HG02884 (cell line): Measurements from ENCODE around the gene GSDMA.

Experiments used
- ATAC-seq: cut with Tn5 transposase; IDR thresholded peaks from one replicate; pipeline ENCODE4 v1.9.1; 2021; ENCODE audit warnings: mild to moderate bottlenecking, moderate library complexity; ENCODE audit not compliant: unreplicated experiment

Gene GSDMA

GRCh38 chr17:39954876-39955275 is 7.9 kb upstream of the GSDMA start:
- ATAC-seq: no peak

GRCh38 chr17:39955726-39956225 is 7.0 kb upstream of the GSDMA start:
- ATAC-seq: no peak

GRCh38 chr17:39960524-39961041 is 2.2 kb upstream of the GSDMA start:
- no peak for ATAC-seq

GRCh38 chr17:39963829-39964228 is 1.0 kb downstream of the GSDMA start:
- no peak for ATAC-seq

- no peak for ATAC-seq
Measured at GRCh38 chr17:39965017-39965699, 2.4 kb downstream of the GSDMA start.

- ATAC-seq: no peak
Measured at GRCh38 chr17:39966771-39967170, 4.0 kb downstream of the GSDMA start.

GRCh38 chr17:39968761-39969160 is 6.0 kb downstream of the GSDMA start:
- ATAC-seq: no peak

- ATAC-seq: no peak
Measured at GRCh38 chr17:39969375-39969774, 6.6 kb downstream of the GSDMA start.

GRCh38 chr17:39970157-39970692 is 7.4 kb downstream of the GSDMA start:
- no peak for ATAC-seq

GRCh38 chr17:39971076-39971603 is 8.3 kb downstream of the GSDMA start:
- no peak for ATAC-seq

GRCh38 chr17:39972271-39972670 is 9.5 kb downstream of the GSDMA start:
- no peak for ATAC-seq

- ATAC-seq: no peak
Measured at GRCh38 chr17:39973496-39973895, 10.7 kb downstream of the GSDMA start.

- no peak for ATAC-seq
Measured at GRCh38 chr17:39974433-39974832, 11.6 kb downstream of the GSDMA start.

GRCh38 chr17:39975801-39976200 is 13.0 kb downstream of the GSDMA start:
- ATAC-seq: no peak

- ATAC-seq: no peak
Measured at GRCh38 chr17:39979016-39979670, 16.3 kb downstream of the GSDMA start.

GRCh38 chr17:39979893-39980350 is 17.1 kb downstream of the GSDMA start:
- ATAC-seq: peak; percentile 22

GRCh38 chr17:39980351-39981206 is 17.8 kb downstream of the GSDMA start, which contains the start of gene PSMD3:
Gene PSMD3, plus strand, starts transcription at chr17:39980807. Its CDS starts 164 bp downstream, at chr17:39980971.
- peak; percentile 88 for ATAC-seq

- ATAC-seq: no peak
Measured at GRCh38 chr17:39981207-39981741, 18.5 kb downstream of the GSDMA start.

GRCh38 chr17:39981766-39982375 is 19.1 kb downstream of the GSDMA start:
- no peak for ATAC-seq
